ENCODE results near the gene CEMIP. TPM values are rescaled to one million over a fixed set of nuclear protein-coding genes. Genes with fewer than 3 reads are reported as not detected.

CEMIP gene
- polyA plus RNA-seq, 12 donors, result 1.5 to 6.4 (median 2.3) TPM; not detected in 2

DNA sequence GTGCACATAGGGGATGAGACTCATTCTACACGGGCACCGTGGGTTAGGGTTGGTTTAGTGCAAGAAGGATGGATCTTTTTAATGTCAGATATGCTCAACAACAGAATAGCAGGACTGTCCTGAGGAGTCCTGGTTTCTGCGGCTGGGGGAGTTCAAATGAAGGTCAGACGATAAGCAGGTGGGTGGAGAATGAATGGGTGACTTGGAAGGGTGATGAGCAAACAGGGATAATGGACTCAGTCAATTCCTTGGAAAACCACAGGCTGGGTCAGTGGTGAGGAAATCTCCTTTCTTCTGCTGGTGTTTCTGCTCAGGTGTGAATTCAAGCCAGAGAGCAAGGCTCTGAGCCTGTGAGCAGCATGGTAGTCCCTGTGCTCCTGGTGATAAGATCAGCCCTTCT is 150.5 kb downstream of the CEMIP start:
- no peak for DNase-seq

DNA sequence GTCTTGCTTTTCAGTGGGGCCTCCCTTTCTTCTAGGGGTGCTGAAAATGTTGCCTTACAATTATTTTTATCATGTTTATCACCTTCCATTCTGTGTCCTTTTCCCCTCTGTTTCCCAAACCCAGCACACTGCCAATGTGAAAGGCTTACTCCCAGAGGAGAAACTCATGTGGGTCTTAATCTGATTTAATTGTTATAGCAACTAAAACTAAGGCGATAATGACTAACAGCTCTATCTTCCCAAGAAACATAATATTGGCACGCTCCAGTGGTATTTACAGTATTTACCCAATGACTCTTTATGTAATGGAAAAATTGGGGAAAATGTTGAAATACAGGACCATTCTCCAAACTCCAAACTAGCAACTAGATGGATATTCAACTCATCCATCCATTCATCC is 152.0 kb downstream of the CEMIP start:
- no peak for DNase-seq

DNA sequence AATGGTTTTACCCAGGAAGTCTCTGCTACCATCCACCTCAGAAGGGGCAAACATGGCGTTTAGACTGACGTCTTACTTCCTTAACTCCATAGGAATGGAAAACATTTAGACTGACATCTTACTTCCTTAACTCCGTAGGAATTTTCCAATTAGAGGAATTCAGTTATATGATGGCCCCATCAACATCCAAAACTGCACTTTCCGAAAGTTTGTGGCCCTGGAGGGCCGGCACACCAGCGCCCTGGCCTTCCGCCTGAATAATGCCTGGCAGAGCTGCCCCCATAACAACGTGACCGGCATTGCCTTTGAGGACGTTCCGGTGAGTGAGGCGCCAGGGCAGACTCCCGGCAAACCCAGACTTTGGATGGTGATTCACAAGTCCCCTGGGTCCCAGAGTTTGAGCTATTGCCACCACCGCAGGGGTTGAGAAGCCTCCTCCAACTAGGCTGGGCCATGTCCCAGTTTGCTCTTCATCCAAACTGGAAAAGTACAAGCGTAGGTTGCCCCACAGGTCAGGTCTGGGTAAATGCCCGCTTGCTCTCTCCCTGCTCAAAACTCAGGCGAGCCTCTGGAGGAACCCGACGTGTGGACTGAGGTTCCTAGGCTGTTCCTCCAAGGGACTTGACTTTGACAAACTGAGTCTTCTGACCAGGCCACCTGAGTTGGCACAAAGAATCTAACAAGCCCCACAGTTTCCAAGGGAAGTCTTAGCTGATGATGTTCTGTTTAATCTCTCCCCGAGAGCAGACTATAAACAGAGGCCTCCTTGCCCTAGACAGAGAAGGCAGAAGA is 152.7 kb downstream of the CEMIP start:
- DNase-seq, result no peak

DNA sequence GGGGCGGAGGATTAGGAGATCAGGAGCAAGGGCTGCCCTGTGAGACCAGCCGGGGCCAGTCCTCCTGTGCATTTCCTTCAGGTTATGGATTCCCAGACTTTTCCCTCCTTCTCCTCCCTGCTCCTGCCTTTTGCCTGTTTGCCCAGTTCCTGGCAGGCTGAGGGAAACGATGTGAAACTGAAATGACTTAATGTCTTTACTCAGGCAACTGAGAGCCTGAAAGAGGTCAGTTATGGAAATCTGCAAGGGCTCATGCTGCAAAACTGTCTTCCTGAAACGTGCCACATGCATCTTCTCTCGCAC is 153.3 kb downstream of the CEMIP start:
- no peak for DNase-seq

DNA sequence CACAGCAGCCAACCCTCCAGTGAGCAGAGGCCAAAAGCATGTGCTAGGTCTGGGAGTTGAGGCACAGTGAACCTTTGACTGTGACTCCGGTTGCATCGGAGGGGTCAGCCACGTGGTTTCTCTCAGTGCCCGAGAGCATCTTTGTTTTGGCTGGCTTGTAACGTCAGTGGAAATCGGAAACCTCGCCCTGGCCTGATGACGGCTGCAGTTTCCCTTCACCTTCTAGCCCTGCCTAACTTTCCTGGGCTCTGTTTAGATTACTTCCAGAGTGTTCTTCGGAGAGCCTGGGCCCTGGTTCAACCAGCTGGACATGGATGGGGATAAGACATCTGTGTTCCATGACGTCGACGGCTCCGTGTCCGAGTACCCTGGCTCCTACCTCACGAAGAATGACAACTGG is 153.8 kb downstream of the CEMIP start:
- DNase-seq, result peak; percentile 80

DNA sequence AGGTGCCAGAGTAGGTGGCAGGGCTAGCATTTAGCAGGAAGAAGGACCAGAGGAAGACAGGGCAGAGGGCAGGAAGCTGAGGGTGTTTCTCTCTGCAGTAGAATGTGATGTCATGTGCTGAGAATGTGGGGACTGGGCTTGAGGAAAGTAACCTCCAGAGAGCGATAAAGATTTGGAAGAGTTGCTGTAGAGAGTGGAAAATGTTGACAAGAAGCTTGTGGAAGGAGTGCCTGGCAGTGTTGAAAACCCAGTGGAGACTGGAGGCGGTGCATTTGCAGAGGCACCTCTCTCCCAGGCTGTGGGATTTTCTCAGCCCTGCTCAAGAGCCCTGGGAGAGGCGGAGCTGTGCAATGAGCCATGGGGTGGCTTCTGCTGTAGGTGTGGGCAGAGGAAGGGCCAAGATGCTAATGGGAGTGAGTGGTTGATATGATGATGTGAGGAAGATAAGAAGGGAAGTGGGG is 155.6 kb downstream of the CEMIP start:
- DNase-seq, result peak; percentile 59

DNA sequence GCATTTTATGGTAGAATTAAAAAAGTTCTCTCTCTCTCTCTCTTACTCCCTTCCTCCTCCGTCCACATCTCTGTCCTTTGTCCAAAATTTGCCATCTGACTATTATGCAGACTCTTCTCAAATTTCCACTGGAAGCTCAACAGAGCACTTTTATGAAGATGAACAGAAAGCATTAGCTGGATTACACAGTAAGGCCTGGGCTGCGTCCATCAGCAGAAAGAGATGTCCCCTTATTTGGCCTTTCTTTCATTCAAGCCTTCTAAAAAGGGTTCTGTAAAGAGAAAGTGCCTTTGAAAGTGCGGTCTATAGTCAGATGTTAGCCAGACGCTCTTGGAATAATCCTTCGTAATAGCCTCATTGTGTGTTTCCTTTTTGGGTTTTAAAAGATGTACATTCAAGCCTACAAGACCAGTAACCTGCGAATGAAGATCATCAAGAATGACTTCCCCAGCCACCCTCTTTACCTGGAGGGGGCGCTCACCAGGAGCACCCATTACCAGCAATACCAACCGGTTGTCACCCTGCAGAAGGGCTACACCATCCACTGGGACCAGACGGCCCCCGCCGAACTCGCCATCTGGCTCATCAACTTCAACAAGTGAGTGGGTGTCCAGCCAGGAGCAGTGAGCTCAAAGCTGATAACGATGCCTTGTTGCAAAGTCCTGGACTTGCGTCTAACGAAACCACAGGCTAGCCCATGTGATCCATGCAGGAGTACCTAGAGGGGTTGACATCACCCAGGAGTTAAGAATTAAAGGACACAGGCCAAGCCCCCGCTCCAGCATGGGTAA is 157.3 kb downstream of the CEMIP start:
- DNase-seq, result no peak

DNA sequence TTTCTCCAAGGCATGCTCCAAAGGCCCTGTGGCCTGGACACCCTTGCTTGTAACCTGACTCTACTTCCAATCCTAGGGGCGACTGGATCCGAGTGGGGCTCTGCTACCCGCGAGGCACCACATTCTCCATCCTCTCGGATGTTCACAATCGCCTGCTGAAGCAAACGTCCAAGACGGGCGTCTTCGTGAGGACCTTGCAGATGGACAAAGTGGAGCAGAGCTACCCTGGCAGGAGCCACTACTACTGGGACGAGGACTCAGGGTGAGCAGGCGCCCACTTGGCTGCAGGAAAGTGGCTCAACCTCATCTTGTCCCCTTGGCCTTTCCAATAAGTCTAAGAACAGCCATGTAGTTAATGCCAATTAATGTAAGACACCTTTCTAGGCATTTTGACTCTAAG is 158.5 kb downstream of the CEMIP start:
- no peak for DNase-seq

DNA sequence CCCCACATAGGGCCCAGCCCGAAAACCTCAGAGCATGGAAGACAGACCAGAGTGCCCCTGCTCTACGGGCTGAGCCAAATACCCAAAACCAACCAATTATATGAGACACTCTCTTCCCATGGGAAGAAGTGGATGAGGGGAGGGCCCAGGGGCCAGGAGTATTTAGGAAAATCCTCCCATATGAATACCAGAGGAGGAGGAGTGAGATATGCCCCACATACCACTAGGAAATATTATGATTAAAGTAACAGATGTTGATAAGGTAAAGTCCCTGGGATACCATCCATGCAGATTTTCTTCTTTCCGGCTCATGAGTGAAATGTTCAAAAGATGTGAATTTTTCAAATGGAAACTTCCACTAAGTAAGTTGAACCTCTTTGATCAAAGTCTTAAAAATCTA is 160.0 kb downstream of the CEMIP start:
- DNase-seq, result no peak

DNA sequence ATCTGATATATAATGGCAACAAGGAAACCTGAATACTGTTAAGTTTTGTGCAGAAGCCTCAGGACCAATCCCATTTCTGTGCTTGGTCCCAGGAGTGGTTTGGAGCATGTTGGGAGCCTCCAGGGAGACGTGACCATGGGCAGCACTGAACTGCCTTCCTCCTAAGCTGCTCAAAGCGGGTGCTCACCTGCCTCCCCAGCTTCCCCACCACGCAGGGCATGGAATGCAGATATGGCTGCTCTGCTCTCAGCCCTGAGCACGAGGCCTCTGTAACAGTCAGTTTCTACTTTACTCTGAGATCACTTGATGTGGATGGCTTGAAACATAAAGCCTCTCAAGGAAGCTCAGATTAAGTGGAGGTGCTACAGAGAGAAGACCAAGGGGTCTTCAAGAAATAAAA is 161.2 kb downstream of the CEMIP start:
- no peak for DNase-seq

DNA sequence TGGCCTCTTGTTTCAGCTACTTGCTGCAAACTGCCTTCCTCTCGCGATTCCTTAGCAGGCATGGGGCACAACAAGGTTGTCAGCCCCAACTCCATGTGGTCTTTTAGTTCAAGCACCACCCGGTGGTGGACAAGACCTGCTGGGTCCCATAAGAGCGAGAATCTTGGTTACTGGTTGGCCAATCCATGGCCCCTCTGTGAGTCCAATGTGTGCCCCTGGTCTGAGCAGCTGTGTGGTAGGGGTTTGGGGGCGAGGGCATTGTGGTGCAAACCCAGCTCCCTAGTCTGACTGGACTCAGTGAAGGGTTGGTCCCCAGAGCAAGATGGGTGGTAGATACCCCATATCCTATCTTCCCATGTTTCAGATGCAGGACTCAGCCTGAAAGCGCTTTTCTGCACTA is 161.7 kb downstream of the CEMIP start:
- no peak for DNase-seq

DNA sequence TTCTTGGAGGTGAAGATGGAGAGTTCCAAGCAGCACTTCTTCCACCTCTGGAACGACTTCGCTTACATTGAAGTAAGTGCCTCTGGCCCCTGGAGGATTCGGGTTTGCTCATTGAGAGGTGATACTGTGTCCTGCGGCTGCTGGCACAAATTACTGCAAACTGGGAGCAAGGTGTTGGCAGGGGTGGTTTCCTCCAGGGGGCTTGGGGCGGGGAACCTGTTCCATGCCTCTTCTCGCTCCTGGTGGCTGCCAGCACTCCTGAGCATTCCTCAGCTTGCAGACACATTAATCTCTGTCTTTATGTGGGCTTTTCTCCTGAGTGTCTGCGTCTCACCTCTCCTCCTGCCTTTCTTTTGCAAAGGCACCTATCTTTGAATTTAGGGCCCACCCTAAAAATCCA is 163.1 kb downstream of the CEMIP start:
- no peak for DNase-seq

DNA sequence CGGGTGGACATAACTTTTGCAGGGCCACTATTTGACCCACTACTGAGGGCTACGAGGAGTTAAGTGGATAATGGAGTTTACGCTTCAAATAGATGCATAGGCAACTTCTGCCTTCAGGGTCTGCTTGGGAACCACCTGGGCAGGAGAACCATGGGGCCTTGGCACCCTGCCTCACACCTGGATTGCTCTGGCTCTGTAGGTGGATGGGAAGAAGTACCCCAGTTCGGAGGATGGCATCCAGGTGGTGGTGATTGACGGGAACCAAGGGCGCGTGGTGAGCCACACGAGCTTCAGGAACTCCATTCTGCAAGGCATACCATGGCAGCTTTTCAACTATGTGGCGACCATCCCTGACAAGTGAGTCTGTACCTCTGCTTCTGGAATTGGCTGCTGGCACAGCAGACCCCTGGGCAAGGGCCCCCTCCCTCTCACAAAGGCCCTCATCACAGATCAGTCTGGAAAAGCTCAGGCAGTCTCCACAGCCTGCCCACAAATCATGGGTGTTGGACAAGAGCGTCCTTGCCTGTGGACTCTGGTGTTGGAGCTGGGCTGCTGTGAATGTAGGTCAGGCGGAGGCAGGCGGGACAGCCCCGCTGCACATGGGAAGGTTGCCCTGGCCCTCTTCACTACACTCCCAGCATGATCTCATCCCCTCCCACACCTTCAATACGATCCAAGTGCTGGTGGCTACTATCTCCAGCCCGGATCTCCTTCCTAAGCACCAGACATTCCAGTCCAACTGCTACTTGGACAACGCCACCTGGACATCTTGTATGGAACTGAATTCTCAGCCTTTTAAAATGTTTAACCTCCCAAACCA is 163.8 kb downstream of the CEMIP start:
- DNase-seq, result peak; percentile 70

DNA sequence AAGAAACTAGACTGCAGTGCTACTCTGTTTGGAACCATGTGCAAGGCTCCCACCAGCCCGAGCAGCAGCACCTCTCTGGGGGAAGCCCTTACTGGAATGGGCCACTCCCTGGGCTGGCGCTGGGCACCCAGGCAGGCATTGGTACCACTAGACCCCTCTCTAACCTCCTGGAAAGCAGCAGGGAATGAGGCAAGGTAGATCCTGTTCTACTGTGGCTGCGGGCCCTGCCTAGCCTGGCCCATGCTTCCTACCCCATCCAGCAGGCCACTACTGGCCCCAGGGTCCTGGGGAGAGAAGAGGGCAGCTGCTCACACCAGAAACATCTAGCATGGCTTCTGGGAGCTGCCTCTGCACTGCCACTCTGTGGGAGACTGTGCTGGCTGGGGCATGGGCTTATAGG is 165.6 kb downstream of the CEMIP start:
- no peak for DNase-seq

DNA sequence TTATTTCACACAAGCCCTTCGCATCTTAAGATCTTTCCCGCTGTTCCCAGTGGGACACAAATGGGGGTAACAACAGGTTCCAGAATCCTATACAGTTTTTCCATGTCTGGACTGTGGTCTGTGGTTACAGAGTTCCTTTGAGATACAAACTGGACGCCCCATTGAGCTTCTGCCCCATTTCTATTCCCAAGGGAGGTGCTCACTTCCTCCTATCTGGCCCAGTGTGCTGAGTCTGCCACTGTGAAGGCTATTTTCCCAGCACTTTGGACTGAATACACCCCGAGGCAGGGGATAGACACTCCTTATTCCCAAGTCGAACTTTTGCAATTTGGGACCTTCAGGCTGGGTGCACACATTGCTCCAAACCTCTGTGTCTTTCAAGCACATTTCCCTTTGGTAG is 166.4 kb downstream of the CEMIP start:
- DNase-seq, result no peak

DNA sequence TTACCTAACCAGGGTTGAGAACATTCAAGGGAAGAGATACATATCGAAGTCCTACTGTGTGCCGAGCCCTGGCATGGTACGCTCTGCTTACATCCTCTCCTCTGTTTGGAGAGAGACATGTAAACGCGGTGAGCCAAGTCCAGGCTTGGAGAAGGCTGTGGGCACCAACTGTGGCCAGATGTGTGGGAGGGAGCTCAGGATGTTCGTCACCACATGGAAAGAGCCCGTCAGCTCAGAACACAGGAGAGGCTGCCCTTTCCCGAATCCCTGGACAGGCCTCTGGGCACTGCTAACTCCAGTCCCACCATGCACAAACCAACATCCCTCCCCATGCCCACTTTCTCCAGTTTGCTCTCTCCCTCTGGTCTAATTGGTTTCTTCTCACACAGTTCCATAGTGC is 167.4 kb downstream of the CEMIP start:
- no peak for DNase-seq

DNA sequence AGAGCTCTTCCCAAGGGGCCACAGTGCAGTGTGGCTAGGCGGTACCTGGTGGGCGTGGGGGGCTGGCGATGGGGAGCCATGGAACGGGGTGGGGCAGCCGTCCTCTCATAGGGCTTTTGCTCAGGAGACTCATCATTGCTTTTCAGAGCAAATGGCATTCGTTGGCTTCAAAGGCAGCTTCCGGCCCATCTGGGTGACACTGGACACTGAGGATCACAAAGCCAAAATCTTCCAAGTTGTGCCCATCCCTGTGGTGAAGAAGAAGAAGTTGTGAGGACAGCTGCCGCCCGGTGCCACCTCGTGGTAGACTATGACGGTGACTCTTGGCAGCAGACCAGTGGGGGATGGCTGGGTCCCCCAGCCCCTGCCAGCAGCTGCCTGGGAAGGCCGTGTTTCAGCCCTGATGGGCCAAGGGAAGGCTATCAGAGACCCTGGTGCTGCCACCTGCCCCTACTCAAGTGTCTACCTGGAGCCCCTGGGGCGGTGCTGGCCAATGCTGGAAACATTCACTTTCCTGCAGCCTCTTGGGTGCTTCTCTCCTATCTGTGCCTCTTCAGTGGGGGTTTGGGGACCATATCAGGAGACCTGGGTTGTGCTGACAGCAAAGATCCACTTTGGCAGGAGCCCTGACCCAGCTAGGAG is 169.6 kb downstream of the CEMIP start:
- no peak for DNase-seq

DNA sequence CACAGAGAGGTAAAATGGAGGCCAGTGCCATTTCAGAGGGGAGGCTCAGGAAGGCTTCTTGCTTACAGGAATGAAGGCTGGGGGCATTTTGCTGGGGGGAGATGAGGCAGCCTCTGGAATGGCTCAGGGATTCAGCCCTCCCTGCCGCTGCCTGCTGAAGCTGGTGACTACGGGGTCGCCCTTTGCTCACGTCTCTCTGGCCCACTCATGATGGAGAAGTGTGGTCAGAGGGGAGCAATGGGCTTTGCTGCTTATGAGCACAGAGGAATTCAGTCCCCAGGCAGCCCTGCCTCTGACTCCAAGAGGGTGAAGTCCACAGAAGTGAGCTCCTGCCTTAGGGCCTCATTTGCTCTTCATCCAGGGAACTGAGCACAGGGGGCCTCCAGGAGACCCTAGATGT is 170.6 kb downstream of the CEMIP start:
- no peak for DNase-seq

DNA sequence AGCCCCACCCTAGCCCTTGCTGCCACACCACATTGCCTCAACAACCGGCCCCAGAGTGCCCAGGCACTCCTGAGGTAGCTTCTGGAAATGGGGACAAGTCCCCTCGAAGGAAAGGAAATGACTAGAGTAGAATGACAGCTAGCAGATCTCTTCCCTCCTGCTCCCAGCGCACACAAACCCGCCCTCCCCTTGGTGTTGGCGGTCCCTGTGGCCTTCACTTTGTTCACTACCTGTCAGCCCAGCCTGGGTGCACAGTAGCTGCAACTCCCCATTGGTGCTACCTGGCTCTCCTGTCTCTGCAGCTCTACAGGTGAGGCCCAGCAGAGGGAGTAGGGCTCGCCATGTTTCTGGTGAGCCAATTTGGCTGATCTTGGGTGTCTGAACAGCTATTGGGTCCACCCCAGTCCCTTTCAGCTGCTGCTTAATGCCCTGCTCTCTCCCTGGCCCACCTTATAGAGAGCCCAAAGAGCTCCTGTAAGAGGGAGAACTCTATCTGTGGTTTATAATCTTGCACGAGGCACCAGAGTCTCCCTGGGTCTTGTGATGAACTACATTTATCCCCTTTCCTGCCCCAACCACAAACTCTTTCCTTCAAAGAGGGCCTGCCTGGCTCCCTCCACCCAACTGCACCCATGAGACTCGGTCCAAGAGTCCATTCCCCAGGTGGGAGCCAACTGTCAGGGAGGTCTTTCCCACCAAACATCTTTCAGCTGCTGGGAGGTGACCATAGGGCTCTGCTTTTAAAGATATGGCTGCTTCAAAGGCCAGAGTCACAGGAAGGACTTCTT is 171.3 kb downstream of the CEMIP start:
- DNase-seq, result no peak

DNA sequence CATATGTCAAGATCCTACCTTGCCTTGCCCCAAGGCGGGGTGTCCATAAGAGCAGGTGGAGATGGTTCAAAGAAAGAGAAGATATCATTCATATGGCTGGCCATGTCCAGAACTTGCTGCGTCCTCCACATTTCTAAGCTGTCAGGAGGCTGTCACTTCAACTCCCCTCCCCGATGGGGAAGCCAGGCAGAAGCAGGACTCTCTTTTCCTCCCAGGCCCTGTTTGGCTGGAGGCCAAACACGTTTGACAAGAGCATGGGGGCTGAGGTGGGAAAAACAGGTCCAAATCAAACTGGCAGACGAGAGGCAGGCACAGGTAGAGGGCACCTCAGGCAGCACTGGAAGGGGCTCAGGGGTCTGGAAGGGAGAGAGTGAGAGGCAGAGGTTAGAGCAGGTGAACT is 172.8 kb downstream of the CEMIP start:
- no peak for DNase-seq

Measured in muscle of arm (tissue), 12 donors.